SU-DHL-6 (cell line): Measurements from ENCODE around the gene OR2H1.

Source experiments
- EZH2phosphoT487 ChIP-seq: fragments of 200-600 bp; sonication (generic), shearing (Covaris generic); conservative IDR thresholded peaks from 2 replicates; pipeline ENCODE4 v1.6.1; 2018; ENCODE audit warnings: mild to moderate bottlenecking, antibody characterized with exemption, low read length, moderate library complexity, mixed read lengths
- TF ChIP-seq, protein P1 (sequence below): fragments of 200-600 bp; sonication (generic); IDR thresholded peaks from one replicate; pipeline ENCODE4 v1.5.1; 2017; ENCODE audit warnings: antibody characterized with exemption, mild to moderate bottlenecking, low read length, moderate library complexity; ENCODE audit not compliant: insufficient read depth, poor library complexity, severe bottlenecking

DNA sequence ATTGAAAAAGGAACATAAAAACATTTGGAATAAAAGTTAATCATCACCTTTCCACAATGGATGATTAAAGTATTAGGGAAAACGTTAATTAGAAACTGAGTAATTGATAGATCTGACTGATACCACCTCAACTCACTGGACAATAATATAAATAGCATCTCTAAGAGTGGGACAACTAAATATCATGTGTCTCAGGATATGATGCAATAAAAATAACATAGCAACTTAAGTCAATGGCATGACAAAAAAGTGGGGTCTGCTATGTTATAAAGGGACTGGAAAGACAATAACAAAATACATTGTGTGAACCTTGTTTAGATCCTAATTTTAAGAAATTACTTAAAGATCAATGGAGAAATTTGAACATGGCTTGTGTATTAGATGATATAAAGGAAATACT lies 31.9 kb upstream of the OR2H1 start:
- TF ChIP-seq, protein P1, sequence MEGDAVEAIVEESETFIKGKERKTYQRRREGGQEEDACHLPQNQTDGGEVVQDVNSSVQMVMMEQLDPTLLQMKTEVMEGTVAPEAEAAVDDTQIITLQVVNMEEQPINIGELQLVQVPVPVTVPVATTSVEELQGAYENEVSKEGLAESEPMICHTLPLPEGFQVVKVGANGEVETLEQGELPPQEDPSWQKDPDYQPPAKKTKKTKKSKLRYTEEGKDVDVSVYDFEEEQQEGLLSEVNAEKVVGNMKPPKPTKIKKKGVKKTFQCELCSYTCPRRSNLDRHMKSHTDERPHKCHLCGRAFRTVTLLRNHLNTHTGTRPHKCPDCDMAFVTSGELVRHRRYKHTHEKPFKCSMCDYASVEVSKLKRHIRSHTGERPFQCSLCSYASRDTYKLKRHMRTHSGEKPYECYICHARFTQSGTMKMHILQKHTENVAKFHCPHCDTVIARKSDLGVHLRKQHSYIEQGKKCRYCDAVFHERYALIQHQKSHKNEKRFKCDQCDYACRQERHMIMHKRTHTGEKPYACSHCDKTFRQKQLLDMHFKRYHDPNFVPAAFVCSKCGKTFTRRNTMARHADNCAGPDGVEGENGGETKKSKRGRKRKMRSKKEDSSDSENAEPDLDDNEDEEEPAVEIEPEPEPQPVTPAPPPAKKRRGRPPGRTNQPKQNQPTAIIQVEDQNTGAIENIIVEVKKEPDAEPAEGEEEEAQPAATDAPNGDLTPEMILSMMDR: no peak
- TF ChIP-seq EZH2phosphoT487: no peak
